GM12875 (cell line): ENCODE measurements around the gene SAMD4A.

Experiments
- H3K4me3 ChIP-seq: one replicate; pipeline ENCODE4 v1.5.1; 2011; ENCODE audit warnings: low read depth, low read length, control low read depth
- CTCF ChIP-seq: IDR thresholded peaks from 2 replicates; pipeline ENCODE4 v1.5.1; 2011; ENCODE audit warnings: low read depth, mild to moderate bottlenecking, control low read depth, inconsistent platforms, low read length, moderate library complexity, borderline replicate concordance; ENCODE audit not compliant: insufficient read depth

Gene SAMD4A

GRCh38 chr14:54606178-54606577, 39.2 kb downstream of the SAMD4A start:
- no peak for TF ChIP-seq CTCF
- no peak overlapping the region for H3K4me3 ChIP-seq

DNA sequence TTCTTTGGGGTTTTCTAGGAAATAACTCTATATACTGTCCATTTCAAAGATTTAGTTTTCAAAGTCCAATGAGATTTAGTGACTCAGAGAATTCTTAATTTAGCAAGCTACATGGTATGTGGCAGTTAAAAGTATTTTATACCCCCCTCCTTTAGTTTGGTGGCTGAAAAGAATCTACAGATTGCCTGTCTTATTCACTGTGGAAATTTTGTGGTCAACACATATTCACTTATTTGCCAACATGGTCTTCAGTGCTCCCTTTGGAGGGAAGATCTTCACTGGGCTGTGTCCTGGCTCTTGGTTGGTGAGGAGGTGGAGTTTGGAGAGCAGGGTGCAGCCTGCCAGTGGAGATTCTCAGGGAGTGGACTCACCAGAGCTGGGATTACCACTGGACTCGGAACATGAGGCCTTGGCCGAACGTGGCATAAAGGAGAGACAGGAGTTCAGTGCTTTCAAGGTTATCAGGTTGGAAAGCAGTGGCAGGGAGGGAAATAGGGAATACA, 39.8 kb downstream of the SAMD4A start:
- no peak overlapping the region for H3K4me3 ChIP-seq
- no peak for TF ChIP-seq CTCF

- no peak for TF ChIP-seq CTCF
- no peak overlapping the region for H3K4me3 ChIP-seq
Observed at GRCh38 chr14:54609576-54609975, 42.6 kb downstream of the SAMD4A start.

- no peak overlapping the region for H3K4me3 ChIP-seq
- no peak for TF ChIP-seq CTCF
Observed at GRCh38 chr14:54610051-54610977, 43.4 kb downstream of the SAMD4A start.

DNA sequence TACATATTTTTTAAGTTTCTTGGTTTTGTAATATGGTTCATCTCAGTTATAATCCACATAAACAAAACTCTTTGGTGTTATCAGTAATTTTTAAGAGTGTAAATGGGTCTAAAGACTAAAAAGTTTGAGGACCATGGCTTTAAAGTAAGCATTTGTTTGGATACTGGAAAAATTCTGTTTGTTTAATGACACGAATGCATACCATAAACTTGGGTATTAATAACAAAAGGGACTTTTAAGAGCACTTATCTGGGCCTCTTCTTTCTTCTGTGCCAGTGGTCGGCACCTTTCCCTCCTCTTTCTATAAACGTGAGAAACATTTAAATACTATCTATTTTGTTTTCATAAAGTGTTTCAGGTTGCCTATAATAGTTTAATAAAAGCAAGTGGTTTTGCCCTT, 47.4 kb downstream of the SAMD4A start:
- no peak for TF ChIP-seq CTCF
- no peak overlapping the region for H3K4me3 ChIP-seq

GRCh38 chr14:54617467-54617866, 50.5 kb downstream of the SAMD4A start:
- H3K4me3 ChIP-seq, result no peak overlapping the region
- no peak for TF ChIP-seq CTCF

DNA sequence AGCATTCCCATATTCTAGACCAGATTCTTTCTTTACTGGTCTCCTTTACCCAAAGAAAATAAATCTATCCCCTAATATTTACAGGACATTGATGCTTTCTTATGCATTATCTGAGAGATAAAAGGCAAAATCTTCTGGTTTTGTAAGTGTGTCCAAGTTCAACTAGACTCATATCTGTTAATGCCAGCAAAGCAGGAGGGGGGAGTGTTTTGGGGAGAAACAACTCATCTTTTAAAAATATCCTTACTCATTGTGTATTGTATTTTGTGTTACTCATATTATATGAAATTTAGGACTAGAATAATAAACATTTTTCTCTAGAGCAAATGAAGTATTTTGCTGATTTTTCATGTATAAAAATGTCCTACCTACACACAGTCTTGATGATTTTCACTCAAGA, 54.8 kb downstream of the SAMD4A start:
- TF ChIP-seq CTCF, result no peak
- H3K4me3 ChIP-seq, result no peak overlapping the region
